Gastrocnemius medialis (tissue), 4 donors: ENCODE data around the gene MIER2.

ENCODE experiments used
- CTCF ChIP-seq, 5 experiments: fragments of 450-650 bp in 3 of 5; fragments of 200-600 bp in 2 of 5; sonication (generic) in 2 of 5; IDR thresholded peaks in 4 of 5; conservative IDR thresholded peaks in 1 of 5; 1 replicate in 4 of 5; 2 replicates in 1 of 5; pipeline ENCODE4 v1.5.1; 2016 to 2019; ENCODE audit warnings: antibody characterized with exemption in 5 of 5, mild to moderate bottlenecking in 3 of 5, moderate library complexity in 3 of 5
- POLR2A ChIP-seq, 2 donors: fragments of 450-650 bp; IDR thresholded peaks; one replicate each; pipeline ENCODE4 v1.6.1; 2017; ENCODE audit warnings: antibody characterized with exemption in 2 of 2, mild to moderate bottlenecking in 2 of 2, moderate library complexity in 2 of 2

- TF ChIP-seq POLR2A (IDR thresholded peaks at IDR 0.05) (no peak), CTCF (IDR thresholded peaks at IDR 0.05 in 4 of 5, conservative IDR thresholded peaks at IDR 0.05 in 1 of 5) (no peak)
Observed at GRCh38 chr19:330503-330902, 14.1 kb downstream of the MIER2 start.
